Measurements from ENCODE around the gene PRR33.

Gene PRR33

GRCh38 chr11:1923201-1923956 lies 31.7 kb upstream of the PRR33 start:
- no peak for FAIRE-seq
- DNase-seq (ENCODE audit: insufficient read length, low spot score) = no peak
- TF ChIP-seq POLR2A (IDR thresholded peaks at IDR 0.05; ENCODE audit: low read depth, low read length) (no peak), POU2F2 (IDR thresholded peaks at IDR 0.05; ENCODE audit: low read depth, low read length) (no peak), TAF1 (IDR thresholded peaks at IDR 0.05; ENCODE audit: low read depth, low read length) (no peak), PAX5 (IDR thresholded peaks at IDR 0.05; ENCODE audit: insufficient read depth, low read length, severe bottlenecking) (no peak)

GRCh38 chr11:1922481-1923081 lies 30.9 kb upstream of the PRR33 start:
- no peak for DNase-seq (ENCODE audit: insufficient read length, low spot score)
- no peak for FAIRE-seq
- TF ChIP-seq SPI1 (IDR thresholded peaks at IDR 0.05; ENCODE audit: low read depth, low read length) = no peak
- TF ChIP-seq POU2F2 (IDR thresholded peaks at IDR 0.05; ENCODE audit: low read depth, low read length) = no peak
- TF ChIP-seq POLR2A (IDR thresholded peaks at IDR 0.05; ENCODE audit: low read depth, low read length) = no peak
- TF ChIP-seq TAF1 (IDR thresholded peaks at IDR 0.05; ENCODE audit: low read depth, low read length) = no peak
- no peak for TF ChIP-seq PAX5 (IDR thresholded peaks at IDR 0.05; ENCODE audit: insufficient read depth, low read length, severe bottlenecking)
- no peak for TF ChIP-seq POLR2AphosphoS5 (IDR thresholded peaks at IDR 0.05; ENCODE audit: low read depth, low read length)

GRCh38 chr11:1921574-1922141 lies 30.0 kb upstream of the PRR33 start:
- DNase-seq (ENCODE audit: insufficient read length, low spot score) (no peak), FAIRE-seq (no peak)
- TF ChIP-seq SPI1 (IDR thresholded peaks at IDR 0.05; ENCODE audit: low read depth, low read length) (no peak), POLR2A (IDR thresholded peaks at IDR 0.05; ENCODE audit: low read depth, low read length) (no peak), TAF1 (IDR thresholded peaks at IDR 0.05; ENCODE audit: low read depth, low read length) (no peak), POU2F2 (IDR thresholded peaks at IDR 0.05; ENCODE audit: low read depth, low read length) (no peak), PAX5 (IDR thresholded peaks at IDR 0.05; ENCODE audit: insufficient read depth, low read length, severe bottlenecking) (no peak), POLR2AphosphoS5 (IDR thresholded peaks at IDR 0.05; ENCODE audit: low read depth, low read length) (no peak)

GRCh38 chr11:1920909-1921573 lies 29.3 kb upstream of the PRR33 start:
- DNase-seq (ENCODE audit: insufficient read length, low spot score) (peak; percentile 30), FAIRE-seq (no peak)
- TF ChIP-seq PAX5 (IDR thresholded peaks at IDR 0.05; ENCODE audit: insufficient read depth, low read length, severe bottlenecking) = no peak

- TF ChIP-seq PAX5 (IDR thresholded peaks at IDR 0.05; ENCODE audit: insufficient read depth, low read length, severe bottlenecking) (no peak), POLR2AphosphoS5 (IDR thresholded peaks at IDR 0.05; ENCODE audit: low read depth, low read length) (no peak), POU2F2 (IDR thresholded peaks at IDR 0.05; ENCODE audit: low read depth, low read length) (no peak), TAF1 (IDR thresholded peaks at IDR 0.05; ENCODE audit: low read depth, low read length) (no peak), POLR2A (IDR thresholded peaks at IDR 0.05; ENCODE audit: low read depth, low read length) (no peak), SPI1 (IDR thresholded peaks at IDR 0.05; ENCODE audit: low read depth, low read length) (no peak)
- FAIRE-seq (no peak), DNase-seq (ENCODE audit: insufficient read length, low spot score) (no peak)
Measured at GRCh38 chr11:1920128-1920908, 28.6 kb upstream of the PRR33 start.

GRCh38 chr11:1919391-1920127 lies 27.9 kb upstream of the PRR33 start, which contains the start of gene TNNT3:
TNNT3 (plus strand) TSS chr11:1919703; CDS start chr11:1922875, 3,172 bp downstream.
- TF ChIP-seq POLR2AphosphoS5 (IDR thresholded peaks at IDR 0.05; ENCODE audit: low read depth, low read length) = no peak
- peak; percentile 30 for DNase-seq (ENCODE audit: insufficient read length, low spot score)
- no peak for FAIRE-seq

GRCh38 chr11:1918436-1919315 lies 27.0 kb upstream of the PRR33 start:
- FAIRE-seq = no peak
- no peak for TF ChIP-seq POU2F2 (IDR thresholded peaks at IDR 0.05; ENCODE audit: low read depth, low read length)
- TF ChIP-seq PAX5 (IDR thresholded peaks at IDR 0.05; ENCODE audit: insufficient read depth, low read length, severe bottlenecking) = no peak
- TF ChIP-seq TAF1 (IDR thresholded peaks at IDR 0.05; ENCODE audit: low read depth, low read length) = no peak
- no peak for TF ChIP-seq SPI1 (IDR thresholded peaks at IDR 0.05; ENCODE audit: low read depth, low read length)
- TF ChIP-seq POLR2AphosphoS5 (IDR thresholded peaks at IDR 0.05; ENCODE audit: low read depth, low read length) = no peak
- TF ChIP-seq POLR2A (IDR thresholded peaks at IDR 0.05; ENCODE audit: low read depth, low read length) = no peak
- DNase-seq (ENCODE audit: insufficient read length, low spot score) = peak; percentile 41
